GM21515 (cell line): ENCODE data around the gene PIAS1.
A peak's percentile ranks its signal among the peaks of the same experiment; 100 is the strongest.
"Not testable (repeated sequence)": the region's sequence is repeated elsewhere in the genome, so short reads cannot be mapped to it uniquely, and the experiment has no call there.

Experiments
- ATAC-seq: cut with Tn5 transposase; IDR thresholded peaks from one replicate; pipeline ENCODE4 v1.9.1; 2021; ENCODE audit not compliant: unreplicated experiment

Gene PIAS1

GRCh38 chr15:68034081-68034480 is 20.0 kb upstream of the PIAS1 start:
- no peak for ATAC-seq

GRCh38 chr15:68034719-68035293 is 19.3 kb upstream of the PIAS1 start:
- no peak for ATAC-seq

- no peak for ATAC-seq
Measured at GRCh38 chr15:68038246-68038645, 15.9 kb upstream of the PIAS1 start.

- no peak for ATAC-seq
Measured at GRCh38 chr15:68040144-68040543, 14.0 kb upstream of the PIAS1 start.

GRCh38 chr15:68042156-68042854 is 11.8 kb upstream of the PIAS1 start:
- no peak for ATAC-seq

GRCh38 chr15:68042855-68043222 is 11.3 kb upstream of the PIAS1 start:
- no peak for ATAC-seq

- no peak for ATAC-seq
Measured at GRCh38 chr15:68045289-68046265, 8.5 kb upstream of the PIAS1 start.

GRCh38 chr15:68047826-68048225 is 6.3 kb upstream of the PIAS1 start:
- ATAC-seq, result no peak

- no peak for ATAC-seq
Measured at GRCh38 chr15:68051109-68051508, 3.0 kb upstream of the PIAS1 start.

- no peak for ATAC-seq
Measured at GRCh38 chr15:68051907-68052306, 2.2 kb upstream of the PIAS1 start.

- ATAC-seq, result no peak
Measured at GRCh38 chr15:68052431-68052830, 1.7 kb upstream of the PIAS1 start.

- no peak for ATAC-seq
Measured at GRCh38 chr15:68053001-68053400, 1.1 kb upstream of the PIAS1 start.

GRCh38 chr15:68054628-68055223 is 611 bp downstream of the PIAS1 start:
- peak; percentile 16 for ATAC-seq

GRCh38 chr15:68055224-68055705 is 1.1 kb downstream of the PIAS1 start:
- ATAC-seq, result peak; percentile 44

GRCh38 chr15:68056097-68056865 is 2.2 kb downstream of the PIAS1 start:
- ATAC-seq, result no peak

- no peak for ATAC-seq
Measured at GRCh38 chr15:68057034-68057433, 2.9 kb downstream of the PIAS1 start.

GRCh38 chr15:68057758-68058157 is 3.6 kb downstream of the PIAS1 start:
- ATAC-seq, result no peak

- ATAC-seq, result not testable (repeated sequence)
Measured at GRCh38 chr15:68058970-68059369, 4.9 kb downstream of the PIAS1 start.

GRCh38 chr15:68059630-68060029 is 5.5 kb downstream of the PIAS1 start:
- no peak for ATAC-seq

GRCh38 chr15:68061171-68061570 is 7.1 kb downstream of the PIAS1 start:
- no peak for ATAC-seq
